CD4-positive, alpha-beta T cell (primary cell): ENCODE measurements around the gene LASP1NB.

Experiments used
- ATAC-seq: fragments of 200-7000 bp; cut with Tn5 transposase; one replicate; pipeline ENCODE4 v1.10.0; 2022; ENCODE audit warnings: mild to moderate bottlenecking; ENCODE audit not compliant: poor library complexity
- CTCF ChIA-PET: fragments of 350-600 bp; sonication (Branson Sonifier 250); formaldehyde crosslinking; loops from one replicate; lab custom pipeline; 2021; ENCODE audit warnings: antibody characterized with exemption, inconsistent platforms; lab: Charles Lee
- POLR2A ChIA-PET: fragments of 350-600 bp; sonication (Branson Sonifier 250); formaldehyde crosslinking; loops from one replicate; lab custom pipeline; 2021; ENCODE audit warnings: antibody characterized with exemption, inconsistent platforms; lab: Charles Lee
- DNase-seq, 14 experiments: peaks; one replicate each; pipeline ENCODE4 v3.0.0-alpha.2; 2013 to 2020; ENCODE audit warnings: mixed read lengths in 2 of 14
- H3K27ac ChIP-seq, 2 donors: one replicate each; pipeline versions ENCODE4 v1.5.1 to v1.7.0; 2013; ENCODE audit warnings: low read length in 2 of 2, low read depth in 1 of 2, mild to moderate bottlenecking in 1 of 2
- H3K27me3 ChIP-seq, 2 experiments: 1 replicate in 1 of 2; 2 replicates in 1 of 2; pipeline versions ENCODE4 v1.6.1 to v1.7.0; 2013; ENCODE audit warnings: low read length in 2 of 2, control low read depth in 1 of 2, mild to moderate bottlenecking in 1 of 2, moderate library complexity in 1 of 2; ENCODE audit not compliant: insufficient read depth in 2 of 2, control insufficient read depth in 1 of 2
- H3K36me3 ChIP-seq: one replicate; pipeline ENCODE4 v1.6.1; 2013; ENCODE audit warnings: low read length, control low read depth; ENCODE audit not compliant: insufficient read depth
- H3K4me1 ChIP-seq: one replicate; pipeline ENCODE4 v1.6.1; 2013; ENCODE audit warnings: low read length, control low read depth; ENCODE audit not compliant: insufficient read depth
- H3K4me3 ChIP-seq: one replicate; pipeline ENCODE4 v1.5.1; 2013; ENCODE audit warnings: mild to moderate bottlenecking, low read length, moderate library complexity
- H3K9me3 ChIP-seq, 2 experiments: 1 replicate in 1 of 2; 2 replicates in 1 of 2; pipeline versions ENCODE4 v1.6.1 to v1.7.0; 2013; ENCODE audit warnings: low read length in 2 of 2, mild to moderate bottlenecking in 2 of 2, control low read depth in 1 of 2, moderate library complexity in 1 of 2; ENCODE audit not compliant: control insufficient read depth in 1 of 2, insufficient read depth in 1 of 2
- H3K27ac Mint-ChIP-seq: one replicate; pipeline ENCODE4 v1.8.0; 2020; ENCODE audit warnings: mixed read lengths
- H3K27me3 Mint-ChIP-seq: one replicate; pipeline ENCODE4 v1.8.0; 2021; ENCODE audit warnings: mixed read lengths
- H3K36me3 Mint-ChIP-seq: one replicate; pipeline ENCODE4 v1.8.0; 2021; ENCODE audit warnings: low read depth, mixed read lengths
- H3K4me1 Mint-ChIP-seq: one replicate; pipeline ENCODE4 v1.8.0; 2021; ENCODE audit warnings: low read depth, mixed read lengths
- H3K4me3 Mint-ChIP-seq: one replicate; pipeline ENCODE4 v1.8.0; 2020; ENCODE audit warnings: mild to moderate bottlenecking, mixed read lengths
- H3K9me3 Mint-ChIP-seq: one replicate; pipeline ENCODE4 v1.8.0; 2020; ENCODE audit warnings: mixed read lengths
- intact Hi-C, 2 experiments: fragments of 100-400 bp; cut with DNase I in 1 of 2; cut with micrococcal nuclease in 1 of 2; formaldehyde crosslinking; loops; one replicate each; pipeline versions ENCODE4 v1.15.1 to v1.9.0; 2023 to 2025; cut with DNase I, micrococcal nuclease
- TF ChIP-seq, protein P1 (sequence below): fragments of 200-600 bp; IDR thresholded peaks from one replicate; pipeline ENCODE4 v1.8.0; 2022; ENCODE audit warnings: antibody characterized with exemption, mild to moderate bottlenecking

Gene LASP1NB

GRCh38 chr17:38918916-38919315 lies 6.5 kb upstream of the LASP1NB start:
- intact Hi-C loops: no loop called here
- no peaks in the 10 kb centered on the region for H3K9me3 Mint-ChIP-seq
- no peak for DNase-seq
- Histone ChIP-seq H3K9me3 (no peaks in the 10 kb centered on the region), H3K27me3 (no peaks in the 10 kb centered on the region), H3K36me3 (peaks cover 62% of the 10 kb centered on the region), H3K4me3 (no peak overlapping the region), H3K4me1 (peaks cover 10% of the 10 kb centered on the region), H3K27ac (peak overlapping the region in 1 of 2 donors; percentile 7)
- no peak overlapping the region for H3K4me3 Mint-ChIP-seq
- H3K27ac Mint-ChIP-seq: no peak overlapping the region
- H3K4me1 Mint-ChIP-seq: peaks cover 19% of the 10 kb centered on the region
- CTCF ChIA-PET: interaction anchor here (0.6 to 1.2 kb wide), 2 partner anchors 74 to 256 kb away, joined by 3 to 4 read pairs; no protein-coding TSS in a partner anchor
- H3K27me3 Mint-ChIP-seq: no peaks in the 10 kb centered on the region
- no peak for ATAC-seq
- peaks cover 62% of the 10 kb centered on the region for H3K36me3 Mint-ChIP-seq
- TF ChIP-seq, protein P1, sequence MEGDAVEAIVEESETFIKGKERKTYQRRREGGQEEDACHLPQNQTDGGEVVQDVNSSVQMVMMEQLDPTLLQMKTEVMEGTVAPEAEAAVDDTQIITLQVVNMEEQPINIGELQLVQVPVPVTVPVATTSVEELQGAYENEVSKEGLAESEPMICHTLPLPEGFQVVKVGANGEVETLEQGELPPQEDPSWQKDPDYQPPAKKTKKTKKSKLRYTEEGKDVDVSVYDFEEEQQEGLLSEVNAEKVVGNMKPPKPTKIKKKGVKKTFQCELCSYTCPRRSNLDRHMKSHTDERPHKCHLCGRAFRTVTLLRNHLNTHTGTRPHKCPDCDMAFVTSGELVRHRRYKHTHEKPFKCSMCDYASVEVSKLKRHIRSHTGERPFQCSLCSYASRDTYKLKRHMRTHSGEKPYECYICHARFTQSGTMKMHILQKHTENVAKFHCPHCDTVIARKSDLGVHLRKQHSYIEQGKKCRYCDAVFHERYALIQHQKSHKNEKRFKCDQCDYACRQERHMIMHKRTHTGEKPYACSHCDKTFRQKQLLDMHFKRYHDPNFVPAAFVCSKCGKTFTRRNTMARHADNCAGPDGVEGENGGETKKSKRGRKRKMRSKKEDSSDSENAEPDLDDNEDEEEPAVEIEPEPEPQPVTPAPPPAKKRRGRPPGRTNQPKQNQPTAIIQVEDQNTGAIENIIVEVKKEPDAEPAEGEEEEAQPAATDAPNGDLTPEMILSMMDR: no peak
- POLR2A ChIA-PET: no interaction called here

DNA sequence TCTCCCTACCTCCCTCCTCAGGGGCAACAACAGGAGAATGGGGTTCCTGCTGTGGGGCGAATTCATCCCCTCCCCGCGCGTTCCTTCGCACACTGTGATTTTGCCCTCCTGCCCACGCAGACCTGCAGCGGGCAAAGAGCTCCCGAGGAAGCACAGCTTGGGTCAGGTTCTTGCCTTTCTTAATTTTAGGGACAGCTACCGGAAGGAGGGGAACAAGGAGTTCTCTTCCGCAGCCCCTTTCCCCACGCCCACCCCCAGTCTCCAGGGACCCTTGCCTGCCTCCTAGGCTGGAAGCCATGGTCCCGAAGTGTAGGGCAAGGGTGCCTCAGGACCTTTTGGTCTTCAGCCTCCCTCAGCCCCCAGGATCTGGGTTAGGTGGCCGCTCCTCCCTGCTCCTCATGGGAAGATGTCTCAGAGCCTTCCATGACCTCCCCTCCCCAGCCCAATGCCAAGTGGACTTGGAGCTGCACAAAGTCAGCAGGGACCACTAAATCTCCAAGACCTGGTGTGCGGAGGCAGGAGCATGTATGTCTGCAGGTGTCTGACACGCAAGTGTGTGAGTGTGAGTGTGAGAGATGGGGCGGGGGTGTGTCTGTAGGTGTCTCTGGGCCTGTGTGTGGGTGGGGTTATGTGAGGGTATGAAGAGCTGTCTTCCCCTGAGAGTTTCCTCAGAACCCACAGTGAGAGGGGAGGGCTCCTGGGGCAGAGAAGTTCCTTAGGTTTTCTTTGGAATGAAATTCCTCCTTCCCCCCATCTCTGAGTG lies 5.9 kb upstream of the LASP1NB start:
- H3K4me3 Mint-ChIP-seq: no peak overlapping the region
- no peak for DNase-seq
- H3K4me1 ChIP-seq: peaks cover 6% of the 10 kb centered on the region
- H3K9me3 ChIP-seq: no peaks in the 10 kb centered on the region
- H3K27me3 Mint-ChIP-seq: no peaks in the 10 kb centered on the region
- TF ChIP-seq, protein P1: no peak
- no peak overlapping the region for H3K27ac Mint-ChIP-seq
- ChIA-PET CTCF (interaction anchor here (0.6 to 1.2 kb wide), 2 partner anchors 75 to 255 kb away, joined by 3 to 4 read pairs; no protein-coding TSS in a partner anchor), POLR2A (no interaction called here)
- intact Hi-C loops: loop anchor here in 1 of 2 experiments (5.0 kb wide), 1 partner anchor 37 kb away; no protein-coding TSS in a partner anchor
- ATAC-seq: no peak
- H3K4me3 ChIP-seq: no peak overlapping the region
- peaks cover 20% of the 10 kb centered on the region for H3K4me1 Mint-ChIP-seq
- H3K36me3 Mint-ChIP-seq: peaks cover 56% of the 10 kb centered on the region
- H3K36me3 ChIP-seq: peaks cover 56% of the 10 kb centered on the region
- peak overlapping the region in 1 of 2 donors; percentile 7 for H3K27ac ChIP-seq
- H3K27me3 ChIP-seq: no peaks in the 10 kb centered on the region
- no peaks in the 10 kb centered on the region for H3K9me3 Mint-ChIP-seq

GRCh38 chr17:38920374-38921291 lies 4.8 kb upstream of the LASP1NB start:
- no peak overlapping the region for H3K4me3 Mint-ChIP-seq
- TF ChIP-seq, protein P1: no peak
- peak overlapping the region; percentile 74 for H3K27ac Mint-ChIP-seq
- H3K9me3 ChIP-seq: no peaks in the 10 kb centered on the region
- H3K27me3 Mint-ChIP-seq: no peaks in the 10 kb centered on the region
- H3K4me1 Mint-ChIP-seq: peaks cover 30% of the 10 kb centered on the region
- ATAC-seq (no peak), DNase-seq (no peak)
- no peak overlapping the region for H3K27ac ChIP-seq
- H3K36me3 ChIP-seq: peaks cover 45% of the 10 kb centered on the region
- intact Hi-C loops: loop anchor here in 1 of 2 experiments (5.0 kb wide), 1 partner anchor 38 kb away; no protein-coding TSS in a partner anchor
- peaks cover 9% of the 10 kb centered on the region for H3K4me1 ChIP-seq
- no peaks in the 10 kb centered on the region for H3K9me3 Mint-ChIP-seq
- POLR2A ChIA-PET: no interaction called here
- no peak overlapping the region for H3K4me3 ChIP-seq
- no peaks in the 10 kb centered on the region for H3K27me3 ChIP-seq
- H3K36me3 Mint-ChIP-seq: peaks cover 53% of the 10 kb centered on the region
- CTCF ChIA-PET: no interaction called here
